Measurements from ENCODE around the gene ERBB4. TPM values are rescaled to one million over a fixed set of nuclear protein-coding genes. Genes with fewer than 3 reads are reported as not detected.

The ERBB4 gene
- total RNA-seq, 1 donor = 5.8 TPM

DNA sequence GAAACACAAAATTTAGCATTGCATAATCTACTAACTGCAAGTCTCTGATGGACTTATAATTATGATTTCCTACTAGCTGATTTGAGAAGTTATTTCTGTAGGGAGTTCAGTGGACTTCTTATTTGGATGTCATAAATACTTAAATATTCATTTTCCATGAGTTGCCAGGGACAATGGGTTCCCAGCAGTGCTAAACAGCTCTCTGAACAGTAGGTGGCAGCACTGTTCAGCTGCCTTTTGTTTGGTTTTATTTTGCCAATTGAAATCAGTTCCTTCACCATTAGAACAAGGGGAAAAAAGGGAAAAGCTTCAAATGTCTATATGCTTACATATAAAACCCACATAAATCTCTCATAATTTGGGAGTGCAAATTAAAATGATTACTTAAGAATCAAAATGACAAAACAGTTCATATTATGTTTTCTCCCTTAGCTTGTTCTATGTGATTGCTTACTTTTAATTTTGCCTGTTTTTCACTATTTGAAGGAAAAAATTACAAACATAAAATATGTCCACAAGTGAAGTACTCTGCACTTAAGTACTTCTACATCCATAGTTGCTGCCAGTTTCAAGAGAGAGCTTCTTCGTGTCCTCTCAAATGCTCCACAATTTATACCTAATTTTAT, 1083.3 kb downstream of the ERBB4 start:
- peak; percentile 99 for TF ChIP-seq CTCF (IDR thresholded peaks at IDR 0.05; ENCODE audit: insufficient read depth, low read length)
- no peak overlapping the region for H3K4me3 ChIP-seq (ENCODE audit: low read depth, low read length)
- peak; percentile 60 for DNase-seq (ENCODE audit: low read depth)

GRCh38 chr2:211454679-211455078, 1083.9 kb downstream of the ERBB4 start:
- no peak for TF ChIP-seq CTCF (IDR thresholded peaks at IDR 0.05; ENCODE audit: insufficient read depth, low read length)
- DNase-seq (ENCODE audit: low read depth) = no peak
- no peak overlapping the region for H3K4me3 ChIP-seq (ENCODE audit: low read depth, low read length)

GRCh38 chr2:211453311-211453887, 1085.2 kb downstream of the ERBB4 start:
- no peak overlapping the region for H3K4me3 ChIP-seq (ENCODE audit: low read depth, low read length)
- no peak for DNase-seq (ENCODE audit: low read depth)
- no peak for TF ChIP-seq CTCF (IDR thresholded peaks at IDR 0.05; ENCODE audit: insufficient read depth, low read length)

- no peak for DNase-seq (ENCODE audit: low read depth)
- no peak for TF ChIP-seq CTCF (IDR thresholded peaks at IDR 0.05; ENCODE audit: insufficient read depth, low read length)
- no peak overlapping the region for H3K4me3 ChIP-seq (ENCODE audit: low read depth, low read length)
These were observed 1087.0 kb downstream of the ERBB4 start for GRCh38 chr2:211451642-211452041.

DNA sequence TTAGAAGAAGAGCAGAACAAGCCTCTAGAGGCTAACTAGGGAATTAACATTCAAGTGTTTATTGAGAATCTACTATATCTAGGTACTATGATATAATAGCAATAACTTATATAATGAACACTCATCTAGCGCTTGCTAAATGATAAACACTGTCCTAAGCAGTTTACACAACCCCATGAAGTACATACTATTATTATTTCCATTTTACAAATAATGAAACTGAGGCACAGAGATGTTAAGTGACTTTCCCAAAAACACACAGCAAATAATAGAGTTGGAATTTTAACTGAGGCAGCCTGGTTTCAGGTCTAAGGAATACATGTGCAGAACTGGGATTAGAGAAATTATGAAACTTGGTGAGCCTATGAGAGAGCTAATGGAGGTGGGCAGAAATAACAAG, 1088.8 kb downstream of the ERBB4 start:
- TF ChIP-seq CTCF (IDR thresholded peaks at IDR 0.05; ENCODE audit: insufficient read depth, low read length) = no peak

DNA sequence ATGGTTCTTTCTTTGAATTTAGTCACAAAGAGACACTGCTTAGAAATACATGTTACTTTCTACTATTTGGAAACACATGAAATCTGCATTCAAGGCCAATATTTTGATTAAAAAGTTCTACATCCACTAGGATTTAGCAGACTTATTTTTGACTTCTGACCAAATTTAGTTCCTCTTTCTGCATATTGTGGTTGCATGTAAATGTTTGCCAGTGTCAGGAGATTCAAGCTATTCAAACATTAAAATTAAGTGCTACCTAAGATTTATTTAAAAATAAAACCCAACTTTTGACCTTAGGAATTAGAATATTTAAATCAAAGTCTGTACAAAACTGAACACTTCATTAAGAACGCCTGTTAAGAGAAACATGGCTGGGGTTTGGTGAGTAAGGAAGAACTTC, 1091.1 kb downstream of the ERBB4 start:
- no peak overlapping the region for H3K4me3 ChIP-seq (ENCODE audit: low read depth, low read length)
- no peak for DNase-seq (ENCODE audit: low read depth)
- TF ChIP-seq CTCF (IDR thresholded peaks at IDR 0.05; ENCODE audit: insufficient read depth, low read length) = no peak

More for the DNA sequence above, 1088.8 kb downstream of the ERBB4 start:
- DNase-seq (ENCODE audit: low read depth) = no peak
- no peak overlapping the region for H3K4me3 ChIP-seq (ENCODE audit: low read depth, low read length)

- DNase-seq (ENCODE audit: low read depth) = no peak
- H3K4me3 ChIP-seq (ENCODE audit: low read depth, low read length) = no peak overlapping the region
- TF ChIP-seq CTCF (IDR thresholded peaks at IDR 0.05; ENCODE audit: insufficient read depth, low read length) = no peak
These were observed 1098.5 kb downstream of the ERBB4 start for GRCh38 chr2:211440107-211440506.

Data from fibroblast of the aortic adventitia (primary cell).